Measurements from ENCODE around the gene BTNL9.
"Not testable (repeated sequence)": the region's sequence is repeated elsewhere in the genome, so short reads cannot be mapped to it uniquely, and the experiment has no call there.

Gene BTNL9

DNA sequence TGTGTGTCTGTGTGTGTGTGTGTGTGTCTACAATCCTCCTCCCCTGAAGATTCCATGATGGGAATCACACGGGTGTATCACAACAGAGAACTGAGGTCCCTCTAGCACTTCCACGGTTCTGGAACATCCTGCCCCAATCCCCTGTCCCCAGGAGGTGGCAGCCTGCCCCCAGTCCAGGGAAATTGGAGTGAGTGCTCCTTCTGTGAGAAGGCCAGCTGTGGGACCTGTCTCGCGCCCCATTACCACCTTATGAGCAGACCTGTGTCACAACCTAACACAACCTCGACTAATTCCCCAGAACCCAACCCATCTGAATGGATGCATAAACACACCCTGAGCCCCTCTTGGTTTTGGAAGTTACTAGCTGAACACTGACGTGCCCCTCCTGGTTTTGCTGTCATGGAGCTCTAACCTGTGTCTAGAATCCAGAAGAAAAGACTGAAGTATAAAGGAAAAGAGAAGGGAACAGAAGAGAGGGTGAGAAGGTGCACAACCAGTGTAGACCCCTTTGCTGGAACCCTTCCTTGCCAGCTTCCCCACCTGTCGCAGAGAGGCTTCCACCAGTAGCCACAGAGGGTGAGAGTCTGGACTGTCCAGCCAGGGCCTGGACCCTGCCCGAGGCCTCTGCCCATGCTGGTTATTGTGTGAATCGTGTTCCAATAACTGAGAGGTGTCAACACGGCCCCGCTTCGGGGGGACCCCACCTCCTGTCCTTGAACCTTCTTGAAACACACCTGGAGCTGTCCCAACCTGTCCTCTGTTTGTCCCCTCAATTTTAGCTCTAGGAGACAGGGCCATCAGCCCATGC, 3.4 kb downstream of the BTNL9 start:
- no peak for DNase-seq (ENCODE audit: low spot score)

GRCh38 chr5:181044093-181044599, 4.1 kb downstream of the BTNL9 start:
- no peak for DNase-seq (ENCODE audit: low spot score)

DNA sequence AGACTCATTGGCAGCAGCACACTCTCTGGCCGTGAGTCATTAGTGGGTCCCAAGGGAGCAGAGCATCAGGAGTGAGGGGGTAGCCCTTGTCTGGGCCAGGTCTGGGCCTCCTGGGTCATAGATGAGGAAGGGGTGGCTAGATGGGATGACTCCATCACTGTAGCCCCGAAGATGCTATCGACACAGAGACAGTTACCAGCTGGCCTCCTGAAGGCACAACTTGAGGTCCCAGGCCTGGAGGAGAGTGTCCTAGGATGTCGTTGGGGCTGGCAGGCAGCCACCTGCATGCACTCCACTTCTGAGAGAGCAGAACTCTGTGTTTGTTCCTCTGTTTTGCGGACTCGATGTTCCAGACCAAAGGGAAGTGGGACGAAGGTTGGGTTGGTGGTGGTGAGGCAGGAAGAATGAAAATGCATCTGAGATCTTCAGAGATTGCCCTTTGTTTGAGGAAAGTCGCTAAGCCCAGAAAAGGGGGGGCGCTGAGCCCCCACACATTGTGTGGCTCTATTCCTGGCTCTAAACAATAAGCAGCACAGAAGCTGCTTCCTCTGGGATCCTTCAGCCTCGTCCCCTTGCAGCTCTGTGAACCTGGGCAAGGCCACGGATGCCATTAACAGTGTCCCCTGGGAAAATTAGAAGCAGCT, 4.7 kb downstream of the BTNL9 start:
- DNase-seq (ENCODE audit: low spot score), result no peak

GRCh38 chr5:181045316-181045715, 5.2 kb downstream of the BTNL9 start:
- DNase-seq (ENCODE audit: low spot score), result no peak

DNA sequence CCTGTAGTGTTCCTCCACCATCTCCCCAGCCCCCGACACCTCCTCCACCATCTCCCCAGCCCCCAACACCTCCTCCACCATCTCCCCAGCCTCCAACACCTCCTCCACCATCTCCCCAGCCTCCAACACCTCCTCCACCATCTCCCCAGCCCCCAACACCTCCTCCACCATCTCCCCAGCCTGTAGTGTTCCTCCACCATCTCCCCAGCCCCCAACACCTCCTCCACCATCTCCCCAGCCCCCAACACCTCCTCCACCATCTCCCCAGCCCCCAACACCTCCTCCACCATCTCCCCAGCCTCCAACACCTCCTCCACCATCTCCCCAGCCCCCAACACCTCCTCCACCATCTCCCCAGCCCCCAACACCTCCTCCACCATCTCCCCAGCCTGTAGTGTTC, 5.8 kb downstream of the BTNL9 start:
- not testable (repeated sequence) for DNase-seq (ENCODE audit: low spot score)

DNA sequence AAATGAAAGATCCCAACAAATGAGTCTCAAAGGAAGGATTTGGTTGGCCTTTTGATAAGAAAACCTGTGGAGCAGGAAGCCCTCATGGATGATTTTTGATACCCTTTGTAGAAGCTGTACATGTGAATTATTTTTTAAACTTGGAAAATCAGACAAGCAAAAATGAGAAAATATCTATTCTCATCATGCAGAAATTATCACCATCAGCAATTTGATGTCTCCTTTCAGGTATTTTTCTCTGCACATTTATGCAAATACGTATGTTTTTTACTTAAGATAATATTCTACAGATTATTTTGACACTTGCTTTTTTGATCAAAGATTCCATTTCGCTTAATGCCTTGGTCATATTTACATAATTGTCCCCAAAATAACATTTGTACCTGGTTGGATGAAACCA, 7.2 kb downstream of the BTNL9 start:
- no peak for DNase-seq (ENCODE audit: low spot score)

- no peak for DNase-seq (ENCODE audit: low spot score)
These were observed 7.9 kb downstream of the BTNL9 start for GRCh38 chr5:181047921-181048320.

- no peak for DNase-seq (ENCODE audit: low spot score)
These were observed 9.9 kb downstream of the BTNL9 start for GRCh38 chr5:181050016-181050415.

- DNase-seq (ENCODE audit: low spot score), result no peak
These were observed 12.0 kb downstream of the BTNL9 start for GRCh38 chr5:181051841-181052671.

- DNase-seq (ENCODE audit: low spot score), result no peak
These were observed 12.8 kb downstream of the BTNL9 start for GRCh38 chr5:181052672-181053487.

DNA sequence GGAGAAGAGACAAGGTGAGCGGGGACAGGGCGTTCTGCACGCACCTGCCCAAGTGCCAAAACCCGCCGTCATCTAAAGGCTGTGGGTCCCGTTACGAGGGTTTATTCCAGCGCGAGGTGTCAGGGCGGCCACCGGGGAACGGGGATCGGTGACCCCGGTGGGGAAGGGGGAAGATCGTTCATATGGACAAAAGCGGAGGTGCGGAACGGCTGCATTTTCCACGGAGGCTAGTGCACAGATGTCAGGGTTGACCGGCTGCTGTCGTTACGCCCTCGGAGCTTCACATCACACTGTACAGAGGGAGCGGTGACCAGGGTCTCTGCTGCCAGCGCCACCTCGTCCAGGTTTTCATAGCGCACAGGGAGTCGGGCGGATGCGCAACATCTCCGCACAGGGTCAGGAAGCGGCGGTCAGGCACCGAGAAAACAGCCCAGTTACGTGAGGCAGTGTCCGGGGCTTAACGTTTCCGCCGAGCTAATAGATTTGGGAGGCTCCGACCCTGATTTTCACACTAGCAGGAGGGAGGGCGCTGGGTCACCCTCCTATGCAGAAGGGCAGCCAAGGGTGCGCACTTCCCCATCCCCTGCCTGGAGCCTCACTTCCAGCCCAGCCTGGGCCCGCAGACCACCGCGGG, 13.5 kb downstream of the BTNL9 start:
- DNase-seq (ENCODE audit: low spot score), result no peak

- no peak for DNase-seq (ENCODE audit: low spot score)
These were observed 14.1 kb downstream of the BTNL9 start for GRCh38 chr5:181054138-181054537.

DNA sequence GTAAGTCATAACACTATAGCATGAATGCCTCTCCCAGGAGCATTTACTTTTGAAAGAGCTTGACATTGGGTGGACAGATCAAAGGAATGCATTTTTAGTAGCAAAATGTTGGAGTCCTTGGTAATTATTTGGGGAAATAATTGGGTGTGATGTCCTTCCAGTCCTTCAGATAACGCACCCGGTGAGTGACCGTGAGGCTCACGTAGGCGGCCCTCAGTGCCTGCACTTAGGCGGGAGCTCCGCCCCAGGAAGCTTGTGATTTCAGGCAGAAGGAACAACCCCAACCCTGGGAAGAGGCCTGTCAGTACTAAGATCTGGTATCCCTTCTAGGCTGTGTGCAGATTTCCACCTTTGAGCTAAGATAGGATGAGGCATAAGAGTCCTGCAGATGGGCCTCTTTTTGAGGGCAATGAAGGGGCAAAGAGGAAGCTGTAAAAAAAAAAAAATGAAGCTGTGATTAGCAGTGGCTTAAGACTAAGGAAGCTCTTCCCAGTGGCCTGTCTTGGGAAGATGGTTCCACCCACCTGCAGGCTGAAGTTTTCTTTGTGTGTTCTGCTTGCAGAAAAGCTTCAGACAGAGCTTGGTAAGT, 14.9 kb downstream of the BTNL9 start:
- DNase-seq (ENCODE audit: low spot score), result no peak

- no peak for DNase-seq (ENCODE audit: low spot score)
These were observed 16.4 kb downstream of the BTNL9 start for GRCh38 chr5:181056431-181056830.

- DNase-seq (ENCODE audit: low spot score), result no peak
These were observed 18.3 kb downstream of the BTNL9 start for GRCh38 chr5:181058321-181058720.

DNA sequence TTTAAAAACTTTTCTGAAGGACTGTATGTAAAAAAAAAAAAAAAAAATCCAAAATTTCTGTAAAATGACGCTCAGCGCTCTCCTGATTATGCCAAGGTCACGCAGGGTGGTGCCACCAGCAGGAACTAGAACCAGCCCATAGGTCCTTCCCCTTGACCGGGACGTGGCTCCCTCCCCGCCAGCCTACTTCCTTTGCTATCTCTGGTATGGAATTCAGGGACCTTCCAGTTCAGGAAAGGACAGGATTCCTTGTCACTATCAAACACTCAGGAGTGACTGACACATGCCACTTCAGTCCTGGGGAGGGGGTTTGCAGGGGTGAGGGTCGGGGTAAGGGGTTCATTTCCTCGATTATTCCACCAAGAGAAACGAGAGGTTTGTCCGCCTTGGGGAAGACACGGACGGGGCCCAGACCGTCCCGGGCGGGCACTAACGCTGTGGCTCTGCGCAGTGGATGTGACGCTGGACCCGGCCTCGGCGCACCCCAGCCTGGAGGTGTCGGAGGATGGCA, 18.8 kb downstream of the BTNL9 start:
- DNase-seq (ENCODE audit: low spot score), result no peak

- DNase-seq (ENCODE audit: low spot score), result no peak
These were observed 19.5 kb downstream of the BTNL9 start for GRCh38 chr5:181059297-181060230.

DNA sequence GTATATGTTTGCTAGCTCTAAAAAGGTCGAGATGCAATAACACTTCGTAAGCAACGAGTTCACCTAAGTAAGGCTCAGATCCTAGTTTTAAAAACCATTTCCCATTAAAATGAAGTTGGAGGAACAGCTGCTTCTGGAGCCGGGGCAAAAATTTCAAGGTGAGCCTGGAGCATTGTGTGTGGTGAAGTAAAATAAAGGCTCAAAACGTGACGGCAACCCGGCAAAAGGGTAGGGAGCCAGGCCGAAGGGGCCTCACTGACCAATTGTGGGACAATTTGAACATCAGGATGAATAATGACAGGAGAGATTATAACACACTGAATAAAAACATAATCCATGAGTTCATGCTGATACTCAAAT, 20.1 kb downstream of the BTNL9 start:
- DNase-seq (ENCODE audit: low spot score), result no peak

GRCh38 chr5:181060924-181061323, 20.9 kb downstream of the BTNL9 start:
- DNase-seq (ENCODE audit: low spot score), result no peak

- no peak for DNase-seq (ENCODE audit: low spot score)
These were observed 21.6 kb downstream of the BTNL9 start for GRCh38 chr5:181061645-181062044.
